ENCODE measurements around the gene WDR82. TPM values are rescaled to one million over a fixed set of nuclear protein-coding genes. Genes with fewer than 3 reads are reported as not detected.

Gene WDR82
- total and polyA plus RNA-seq, 2 experiments from 2014 or later, result 25.2 to 71.8 TPM

- Mint-ChIP-seq H3K4me3 (no peak overlapping the region), H3K4me1 (peaks cover 9% of the 10 kb centered on the region), H3K27ac (no peak overlapping the region), H3K27me3 (ENCODE audit: insufficient read depth, low read depth, poor library complexity) (peaks cover 7% of the 10 kb centered on the region), H3K36me3 (ENCODE audit: low read depth) (no peaks in the 10 kb centered on the region; the same call in 2 of the 3 replicates), H3K9me3 (no peaks in the 10 kb centered on the region)
- Histone ChIP-seq H3K36me3 (ENCODE audit: insufficient read depth) (no peaks in the 10 kb centered on the region), H3K4me1 (ENCODE audit: insufficient read depth) (peaks cover 13% of the 10 kb centered on the region; the same call in 1 of the 2 replicates), H4K20me1 (replicated peaks; ENCODE audit: insufficient read depth) (no peaks in the 10 kb centered on the region), H3F3A (replicated peaks; ENCODE audit: low read depth) (peaks cover 9% of the 10 kb centered on the region), H3K9me2 (ENCODE audit: insufficient read depth) (no peaks in the 10 kb centered on the region), H3K27me3 (ENCODE audit: insufficient read depth) (no peaks in the 10 kb centered on the region), H3K79me2 (replicated peaks; ENCODE audit: insufficient read depth) (peaks cover 7% of the 10 kb centered on the region; the same call in 1 of the 2 replicates), H3K4me3 (no peak overlapping the region), H3K4me2 (no peak overlapping the region), H2AFZ (no peak overlapping the region), H3K27ac (ENCODE audit: low read depth) (no peak overlapping the region)
- TF ChIP-seq NANOG (IDR thresholded peaks at IDR 0.05; ENCODE audit: borderline replicate concordance), result no peak
- TF ChIP-seq EZH2 (IDR thresholded peaks at IDR 0.05; ENCODE audit: low read depth, unreplicated experiment), result no peak
- TF ChIP-seq CREB1 (CRISPR knock-in tag; IDR thresholded peaks at IDR 0.05; ENCODE audit: low read depth), result no peak
- TF ChIP-seq REST (IDR thresholded peaks at IDR 0.05; ENCODE audit: unreplicated experiment), result no peak
- TF ChIP-seq EZH2phosphoT487 (IDR thresholded peaks at IDR 0.05; ENCODE audit: unreplicated experiment), result no peak
- TF ChIP-seq ZNF462 (CRISPR knock-in tag; IDR thresholded peaks at IDR 0.05), result no peak
- TF ChIP-seq ZNF331 (CRISPR knock-in tag; IDR thresholded peaks at IDR 0.05; ENCODE audit: low read depth), result no peak
- no peak for TF ChIP-seq ZNF114 (CRISPR knock-in tag; IDR thresholded peaks at IDR 0.05)
- TF ChIP-seq ETS1 (IDR thresholded peaks at IDR 0.05), result no peak
- no peak for TF ChIP-seq JUNB (IDR thresholded peaks at IDR 0.05; ENCODE audit: unreplicated experiment)
- TF ChIP-seq STAT1 (IDR thresholded peaks at IDR 0.05; ENCODE audit: unreplicated experiment), result no peak
- TF ChIP-seq CTCF (conservative IDR thresholded peaks at IDR 0.05; ENCODE audit: low read depth in 2 of 2), result no peak
- no peak for TF ChIP-seq POLR2AphosphoS5 (IDR thresholded peaks at IDR 0.05; ENCODE audit: low read depth)
- DNase-seq (ENCODE audit: low spot score), result peak; percentile 50
- peak; percentile 10 for ATAC-seq
Observed at GRCh38 chr3:52289747-52290595, 11.5 kb upstream of the WDR82 start.

All from GM23338 (cell line).